HG02678 (cell line): ENCODE data around the gene DDN.

ENCODE experiments used
- ATAC-seq: cut with Tn5 transposase; IDR thresholded peaks from one replicate; pipeline ENCODE4 v1.9.1; 2021; ENCODE audit warnings: mild to moderate bottlenecking, moderate library complexity; ENCODE audit not compliant: unreplicated experiment

Gene DDN

GRCh38 chr12:48982397-48983080 lies 16.6 kb downstream of the DDN start:
- ATAC-seq, result no peak

GRCh38 chr12:48981757-48982157 lies 17.4 kb downstream of the DDN start:
- ATAC-seq, result no peak

- ATAC-seq, result no peak
These were observed 18.0 kb downstream of the DDN start for GRCh38 chr12:48980953-48981756.

GRCh38 chr12:48980389-48980952 lies 18.7 kb downstream of the DDN start:
- ATAC-seq, result no peak

- ATAC-seq, result no peak
These were observed 19.4 kb downstream of the DDN start for GRCh38 chr12:48979602-48980388.

GRCh38 chr12:48978741-48979601 lies 20.2 kb downstream of the DDN start:
- ATAC-seq, result no peak

- ATAC-seq, result no peak
These were observed 20.9 kb downstream of the DDN start, which contains the start of gene WNT1 for GRCh38 chr12:48978291-48978740. Gene WNT1 (plus strand): TSS chr12:48978322. CDS start chr12:48978651, 329 bp downstream.

- ATAC-seq, result peak; percentile 52
These were observed 21.6 kb downstream of the DDN start for GRCh38 chr12:48977290-48978281.

GRCh38 chr12:48973941-48974673 lies 25.1 kb downstream of the DDN start:
- no peak for ATAC-seq

GRCh38 chr12:48973531-48973930 lies 25.6 kb downstream of the DDN start:
- no peak for ATAC-seq

- ATAC-seq, result no peak
These were observed 26.2 kb downstream of the DDN start for GRCh38 chr12:48972952-48973483.

- no peak for ATAC-seq
These were observed 26.8 kb downstream of the DDN start for GRCh38 chr12:48972213-48972951.

GRCh38 chr12:48970702-48971334 lies 28.4 kb downstream of the DDN start:
- no peak for ATAC-seq

- ATAC-seq, result no peak
These were observed 29.1 kb downstream of the DDN start for GRCh38 chr12:48969833-48970701.

GRCh38 chr12:48969160-48969771 lies 29.9 kb downstream of the DDN start:
- no peak for ATAC-seq
